PC-9 (cell line): ENCODE measurements around the gene RPL28. TPM values are rescaled to one million over a fixed set of nuclear protein-coding genes. Genes with fewer than 3 reads are reported as not detected.

Experiments
- BruUV-seq: library from RNA; stranded (reverse); fragments of 400-500 nt; replicated peaks from 2 replicates; lab custom pipeline; 2021; lab: Mats Ljungman, UMichigan
- CTCF ChIA-PET: fragments of 300-600 bp; sonication (Branson Sonifier 250); formaldehyde crosslinking; loops from one replicate; lab custom pipeline; 2022; ENCODE audit warnings: antibody characterized with exemption; lab: Charles Lee
- POLR2A ChIA-PET: fragments of 300-600 bp; sonication (Branson Sonifier 250); formaldehyde crosslinking; loops from one replicate; lab custom pipeline; 2022; ENCODE audit warnings: antibody characterized with exemption; ENCODE audit not compliant: unreplicated experiment; lab: Charles Lee
- DNase-seq, 2 experiments: peaks; one replicate each; pipeline versions ENCODE4 v3.0.0 to v3.0.0-alpha.2; 2015 to 2022; ENCODE audit warnings: mixed read lengths in 1 of 2
- H2AFZ ChIP-seq: fragments of 200-600 bp; sonication (generic); 2 replicates; pipeline ENCODE4 v1.8.1; 2017; ENCODE audit warnings: antibody characterized with exemption
- H3F3A ChIP-seq: fragments of 200-600 bp; sonication (generic); 2 replicates; pipeline ENCODE4 v1.8.1; 2017; ENCODE audit warnings: antibody characterized with exemption, mild to moderate bottlenecking, low read depth; ENCODE audit not compliant: insufficient read depth
- H3K27ac ChIP-seq: fragments of 200-600 bp; sonication (generic); 2 replicates; pipeline ENCODE4 v1.6.1; 2016; ENCODE audit warnings: mixed run types
- H3K27me3 ChIP-seq: fragments of 200-600 bp; sonication (generic); 2 replicates; pipeline ENCODE4 v1.6.1; 2016; ENCODE audit warnings: low read depth, mixed run types; ENCODE audit not compliant: insufficient read depth
- H3K36me3 ChIP-seq: fragments of 200-600 bp; sonication (generic); 2 replicates; pipeline ENCODE4 v1.6.1; 2016; ENCODE audit warnings: low read depth, mixed run types
- H3K4me1 ChIP-seq: fragments of 200-600 bp; sonication (generic); replicated peaks from 2 replicates; pipeline ENCODE4 v1.6.1; 2016; ENCODE audit warnings: mixed run types; ENCODE audit not compliant: insufficient read depth
- H3K4me2 ChIP-seq: fragments of 200-600 bp; sonication (generic); 2 replicates; pipeline ENCODE4 v1.6.1; 2017; ENCODE audit warnings: mixed run types
- H3K4me3 ChIP-seq: fragments of 200-600 bp; sonication (generic); 2 replicates; pipeline ENCODE4 v1.6.1; 2016; ENCODE audit warnings: mixed run types
- H3K79me2 ChIP-seq: fragments of 200-600 bp; sonication (generic); 2 replicates; pipeline ENCODE4 v1.6.1; 2017; ENCODE audit warnings: low read depth, mixed run types
- H3K9me2 ChIP-seq: fragments of 200-600 bp; sonication (generic); 2 replicates; pipeline ENCODE4 v1.8.1; 2017; ENCODE audit warnings: mild to moderate bottlenecking; ENCODE audit not compliant: insufficient read depth
- H3K9me3 ChIP-seq: fragments of 200-600 bp; sonication (generic); 2 replicates; pipeline ENCODE4 v1.8.1; 2016; ENCODE audit warnings: low read depth; ENCODE audit not compliant: insufficient read depth
- H4K20me1 ChIP-seq: fragments of 200-600 bp; sonication (generic); 2 replicates; pipeline ENCODE4 v1.8.1; 2017; ENCODE audit not compliant: insufficient read depth
- CTCF ChIP-seq: fragments of 200-600 bp; sonication (generic); conservative IDR thresholded peaks from 2 replicates; pipeline ENCODE4 v1.6.1; 2017; ENCODE audit warnings: mixed run types, antibody characterized with exemption, mild to moderate bottlenecking, moderate library complexity
- EZH2 ChIP-seq: fragments of 200-600 bp; sonication (generic); IDR thresholded peaks from 2 replicates; pipeline ENCODE4 v1.8.0; 2017; ENCODE audit warnings: antibody characterized with exemption, low read depth
- intact Hi-C: fragments of 100-400 bp; cut with micrococcal nuclease; formaldehyde crosslinking; loops from one replicate; pipeline ENCODE4 v1.10.0; 2022; ENCODE audit not compliant: unreplicated experiment
- total RNA-seq: library from RNA; stranded (reverse); gene quantifications from 2 replicates; pipeline ENCODE4 v1.2.3, GENCODE V29; 2021

The RPL28 gene
- total RNA-seq, 1 experiment from 2014 or later, result 2,433 TPM

- Histone ChIP-seq H3K27me3 (no peaks in the 10 kb centered on the region), H3K4me2 (no peak overlapping the region), H2AFZ (no peak overlapping the region), H3K9me3 (no peaks in the 10 kb centered on the region), H3K27ac (no peak overlapping the region), H3K9me2 (no peaks in the 10 kb centered on the region), H3F3A (peaks cover 19% of the 10 kb centered on the region), H4K20me1 (peaks cover 17% of the 10 kb centered on the region), H3K79me2 (peaks cover 23% of the 10 kb centered on the region), H3K4me1 (peaks cover 21% of the 10 kb centered on the region), H3K36me3 (peaks cover 10% of the 10 kb centered on the region), H3K4me3 (no peak overlapping the region)
- ChIA-PET CTCF (no interaction called here), POLR2A (interaction anchor here (0.5 kb wide), 1 partner anchor 352 kb away, joined by 4 read pairs; no protein-coding TSS in a partner anchor)
- TF ChIP-seq CTCF (no peak), EZH2 (no peak)
- peak in 1 of 2 experiments; percentile 1 for DNase-seq
- no TSS peak for BruUV-seq
- intact Hi-C loops, result no loop called here
Observed at GRCh38 chr19:55410168-55410567, 24.4 kb downstream of the RPL28 start.

DNA sequence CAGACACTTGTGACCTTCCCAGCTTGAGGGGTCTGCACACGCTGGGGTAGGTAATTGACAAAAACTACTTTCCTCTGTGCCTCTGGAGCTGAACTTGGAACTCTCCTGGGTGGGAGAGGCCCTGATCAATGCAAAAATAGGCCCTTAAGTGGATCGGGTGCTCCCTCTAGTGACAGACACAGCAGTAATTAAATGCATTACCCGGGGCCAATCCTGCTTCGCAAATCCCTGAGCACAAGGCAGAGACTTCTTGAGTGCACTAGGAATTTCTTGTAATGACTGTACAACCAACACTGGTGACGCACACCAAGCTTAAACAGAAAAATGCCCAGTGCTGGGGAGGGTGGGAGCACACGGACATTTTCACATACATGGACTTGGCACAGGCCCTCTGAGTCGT, 32.5 kb downstream of the RPL28 start:
- Histone ChIP-seq H3K9me2 (no peaks in the 10 kb centered on the region), H3K27ac (no peak overlapping the region), H2AFZ (no peak overlapping the region), H3K9me3 (no peaks in the 10 kb centered on the region), H3K79me2 (no peaks in the 10 kb centered on the region), H3K4me3 (no peak overlapping the region), H4K20me1 (no peaks in the 10 kb centered on the region; the same call in 1 of the 2 replicates), H3K36me3 (no peaks in the 10 kb centered on the region), H3K27me3 (peaks cover 33% of the 10 kb centered on the region), H3K4me2 (no peak overlapping the region), H3F3A (peaks cover 8% of the 10 kb centered on the region; the same call in 1 of the 2 replicates), H3K4me1 (no peaks in the 10 kb centered on the region)
- no TSS peak for BruUV-seq
- peak; percentile 74 to 79 for DNase-seq
- POLR2A ChIA-PET, result interaction anchor here (0.5 to 0.6 kb wide), 2 partner anchors 262 to 277 kb away, joined by 7 to 18 read pairs; no protein-coding TSS in a partner anchor
- CTCF ChIA-PET, result interaction anchor here (0.7 to 1.8 kb wide), 6 partner anchors 79 to 1152 kb away, joined by 3 to 6 read pairs (median 3); partner anchors contain the start of genes HSPBP1 and KMT5C
- peak; percentile 94 for TF ChIP-seq CTCF
- no peak for TF ChIP-seq EZH2
- intact Hi-C loops, result loop anchor here (1.0 to 5.0 kb wide), 4 partner anchors 84 to 536 kb away; no protein-coding TSS in a partner anchor

DNA sequence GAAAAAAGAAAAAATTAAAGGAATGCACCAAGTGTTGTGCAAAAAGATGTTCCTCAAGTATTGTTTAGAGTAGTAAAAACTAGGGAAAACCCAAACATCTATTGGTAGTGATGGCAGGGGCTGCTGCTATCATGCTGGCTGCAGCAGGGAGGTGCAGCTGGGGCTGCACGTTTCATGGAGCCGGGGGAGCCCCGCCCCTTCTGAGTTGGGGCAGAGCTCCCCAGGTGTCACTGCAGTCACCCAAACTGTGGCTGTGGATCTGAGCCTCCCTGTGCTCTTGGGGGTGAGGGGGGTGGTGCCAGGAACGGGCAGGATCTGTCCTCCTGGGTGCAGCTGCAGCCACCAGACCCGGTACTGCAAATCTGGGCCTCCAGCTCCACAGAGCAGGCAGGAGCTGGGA, 33.4 kb downstream of the RPL28 start:
- peaks cover 39% of the 10 kb centered on the region for H3K27me3 ChIP-seq
- no peaks in the 10 kb centered on the region for H3K9me2 ChIP-seq
- no peak overlapping the region for H3K27ac ChIP-seq
- BruUV-seq, result no TSS peak
- H2AFZ ChIP-seq, result no peak overlapping the region
- no peak for DNase-seq
- H3K9me3 ChIP-seq, result no peaks in the 10 kb centered on the region
- no peaks in the 10 kb centered on the region for H3K79me2 ChIP-seq
- TF ChIP-seq EZH2, result no peak
- no peak for TF ChIP-seq CTCF
- CTCF ChIA-PET, result interaction anchor here (1.8 kb wide), 1 partner anchor 85 kb away, joined by 6 read pairs; no protein-coding TSS in a partner anchor
- no peaks in the 10 kb centered on the region; the same call in 1 of the 2 replicates for H4K20me1 ChIP-seq
- no peak overlapping the region for H3K4me3 ChIP-seq
- no peaks in the 10 kb centered on the region for H3K4me1 ChIP-seq
- POLR2A ChIA-PET, result no interaction called here
- peaks cover 8% of the 10 kb centered on the region; the same call in 1 of the 2 replicates for H3F3A ChIP-seq
- no peaks in the 10 kb centered on the region for H3K36me3 ChIP-seq
- H3K4me2 ChIP-seq, result no peak overlapping the region
- intact Hi-C loops, result loop anchor here (5.0 kb wide), 2 partner anchors 83 to 537 kb away; no protein-coding TSS in a partner anchor
